Heart left ventricle (tissue), 16 donors: Measurements from ENCODE around the gene C2CD4A. TPM values are rescaled to one million over a fixed set of nuclear protein-coding genes. Genes with fewer than 3 reads are reported as not detected.
A peak's percentile ranks its signal among the peaks of the same experiment; 100 is the strongest.

Experiments used
- ATAC-seq, 4 donors: fragments of 200-7000 bp; cut with Tn5 transposase; one replicate each; pipeline ENCODE4 v1.9.1; 2020 to 2022; ENCODE audit warnings: moderate library complexity in 4 of 4, mild to moderate bottlenecking in 3 of 4, moderate number of reproducible peaks in 1 of 4
- DNase-seq, 5 donors: peaks; one replicate each; pipeline ENCODE4 v3.0.0-alpha.2; 2020
- H3K27ac ChIP-seq, 12 donors: fragments of 200-600 bp; sonication (generic) in 4 of 12; one replicate each; pipeline versions ENCODE4 v1.5.0 to v1.8.0; 2016 to 2022; ENCODE audit warnings: mild to moderate bottlenecking in 2 of 12
- H3K27me3 ChIP-seq, 9 donors: fragments of 200-600 bp; sonication (generic) in 2 of 9; one replicate each; pipeline versions ENCODE4 v1.5.1 to v1.8.0; 2016 to 2022; ENCODE audit warnings: mild to moderate bottlenecking in 3 of 9
- H3K36me3 ChIP-seq, 9 donors: fragments of 200-600 bp; sonication (generic) in 2 of 9; one replicate each; pipeline versions ENCODE4 v1.5.0 to v1.8.0; 2018 to 2022; ENCODE audit warnings: mild to moderate bottlenecking in 2 of 9
- H3K4me1 ChIP-seq, 12 donors: fragments of 200-600 bp; sonication (generic) in 4 of 12; one replicate each; pipeline versions ENCODE4 v1.5.0 to v1.8.0; 2016 to 2022; ENCODE audit warnings: mild to moderate bottlenecking in 3 of 12
- H3K4me3 ChIP-seq, 12 donors: fragments of 200-600 bp; sonication (generic) in 4 of 12; one replicate each; pipeline versions ENCODE4 v1.5.0 to v1.8.0; 2017 to 2022; ENCODE audit warnings: mild to moderate bottlenecking in 9 of 12, moderate library complexity in 4 of 12
- H3K9me3 ChIP-seq, 12 donors: fragments of 200-600 bp; sonication (generic) in 4 of 12; one replicate each; pipeline versions ENCODE4 v1.5.0 to v1.8.0; 2016 to 2022; ENCODE audit warnings: mild to moderate bottlenecking in 1 of 12
- POLR2A ChIP-seq, 2 donors: fragments of 450-650 bp; IDR thresholded peaks; one replicate each; pipeline ENCODE4 v1.6.1; 2017; ENCODE audit warnings: antibody characterized with exemption in 2 of 2, mild to moderate bottlenecking in 2 of 2, moderate library complexity in 2 of 2
- WGBS, 4 donors: extraction: QIAGEN DNeasy Blood & Tissue Kit in 2 of 4; methylation state at CpG; one replicate each; pipeline versions ENCODE4 v1.1.5 to v1.1.7; 2013 to 2018; 5-methylcytosine and 5-hydroxymethylcytosine counted together
- intact Hi-C, 10 donors: fragments of 100-400 bp; cut with DNase I; formaldehyde crosslinking; loops; one replicate each; pipeline versions ENCODE4 v1.11.1 to v1.14.2; 2022
- polyA plus RNA-seq, 2 donors: library from polyadenylated mRNA; stranded (reverse); fragments of 200-250 nt; gene quantifications; one replicate each; pipeline ENCODE4 v1.2.3, GENCODE V29; 2013
- total RNA-seq, 9 donors: library from RNA; depleted of rRNA in 2 of 9; stranded (reverse); fragments of >200 nt in 2 of 9; fragmentation: NEBNext Ultra II Directional in 3 of 9; extraction: Animal tissue kit (Norgen Biotek cat#: 25700) in 3 of 9; gene quantifications; one replicate each; pipeline versions ENCODE4 v1.1.0 to v1.2.4, GENCODE V29; 2016 to 2023
- TF ChIP-seq, protein P1 (sequence below), 12 donors: fragments of 200-600 bp; sonication (generic) in 4 of 12; IDR thresholded peaks; one replicate each; pipeline versions ENCODE4 v1.5.0 to v1.8.0; 2018 to 2022; ENCODE audit warnings: antibody characterized with exemption in 12 of 12, mild to moderate bottlenecking in 5 of 12
- donor health status: ischemic (EF 13 %, LVEDD 7.1; RV severe dilation, severe dysfunction).
- donor health status: healthy with polysubstance abuse.
- donor health status: DM: no; HTN: yes; CAD: no.
- donor health status: DM: no; HTN: no; CAD: no.
- donor health status: ischemic (EF 25% LVEDD 6.9; RV normal size, moderate dysfunction).
- donor health status: ischemic (EF 25% LVEDD 5.7; RV mildly dilated, moderate dysfunction).
- donor health status: healthy.
- donor health status: DM: yes; HTN: yes; CAD: no.
- donor health status: ischemic (EF 35%, LVEDD 5.7; RV mildly dilated, moderate dysfunction).
- donor health status: nonischemic (EF 11% LVEDD 7.7; RV severe dilation, severe dysfunction).
- donor health status: DM: yes; HTN: yes; CAD: no.
- donor health status: PGD.
- donor health status: ischemic (EF 29% LVEDD 5.4; RV normal size, mild dysfunction).
- donor health status: nonischemic (EF 23%, LVEDD 6.1; RV moderate dilation, normal function).

Gene C2CD4A
- total and polyA plus RNA-seq, 11 donors, result 0.04 TPM; not detected in 10

DNA sequence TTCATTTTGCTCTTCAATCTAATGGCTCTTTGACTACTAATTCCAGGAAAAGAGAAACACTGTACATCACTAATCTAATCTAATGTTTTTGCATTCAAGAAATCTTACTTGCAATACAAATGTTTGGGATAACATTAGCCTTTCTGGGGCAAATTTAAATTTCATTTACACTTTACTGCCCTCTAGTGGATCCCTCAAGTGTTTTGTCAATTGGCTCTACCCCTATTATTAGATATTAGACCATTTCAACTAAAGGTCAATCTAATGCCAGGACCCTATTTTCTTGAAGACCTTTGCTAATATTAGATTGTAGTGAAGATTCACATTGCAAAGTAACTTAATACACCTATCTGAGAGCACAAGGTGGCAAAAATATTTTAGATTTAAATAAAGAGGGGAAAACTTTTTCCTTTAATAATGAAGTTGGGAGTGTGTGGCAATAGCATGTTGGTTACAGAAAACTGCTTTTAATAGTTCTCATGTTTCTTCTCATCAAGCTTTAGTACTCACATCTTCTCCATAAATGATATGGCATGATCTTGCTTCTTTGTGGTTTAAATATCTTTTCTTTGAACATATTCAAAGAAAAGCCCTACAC, 5.0 kb downstream of the C2CD4A start:
- DNase-seq (no peak), ATAC-seq (no peak)
- no peaks in the 10 kb centered on the region for H3K9me3 ChIP-seq
- no peak for TF ChIP-seq POLR2A (IDR thresholded peaks at IDR 0.05)
- TF ChIP-seq, protein P1, sequence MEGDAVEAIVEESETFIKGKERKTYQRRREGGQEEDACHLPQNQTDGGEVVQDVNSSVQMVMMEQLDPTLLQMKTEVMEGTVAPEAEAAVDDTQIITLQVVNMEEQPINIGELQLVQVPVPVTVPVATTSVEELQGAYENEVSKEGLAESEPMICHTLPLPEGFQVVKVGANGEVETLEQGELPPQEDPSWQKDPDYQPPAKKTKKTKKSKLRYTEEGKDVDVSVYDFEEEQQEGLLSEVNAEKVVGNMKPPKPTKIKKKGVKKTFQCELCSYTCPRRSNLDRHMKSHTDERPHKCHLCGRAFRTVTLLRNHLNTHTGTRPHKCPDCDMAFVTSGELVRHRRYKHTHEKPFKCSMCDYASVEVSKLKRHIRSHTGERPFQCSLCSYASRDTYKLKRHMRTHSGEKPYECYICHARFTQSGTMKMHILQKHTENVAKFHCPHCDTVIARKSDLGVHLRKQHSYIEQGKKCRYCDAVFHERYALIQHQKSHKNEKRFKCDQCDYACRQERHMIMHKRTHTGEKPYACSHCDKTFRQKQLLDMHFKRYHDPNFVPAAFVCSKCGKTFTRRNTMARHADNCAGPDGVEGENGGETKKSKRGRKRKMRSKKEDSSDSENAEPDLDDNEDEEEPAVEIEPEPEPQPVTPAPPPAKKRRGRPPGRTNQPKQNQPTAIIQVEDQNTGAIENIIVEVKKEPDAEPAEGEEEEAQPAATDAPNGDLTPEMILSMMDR (IDR thresholded peaks at IDR 0.05), result peak; percentile 59 to 79 (median 72)
- H3K36me3 ChIP-seq, result no peaks in the 10 kb centered on the region
- peaks cover 0 to 9% (median 0%) of the 10 kb centered on the region in 9 donors for H3K27me3 ChIP-seq
- intact Hi-C loops, result loop anchor here (2.0 to 10.0 kb wide), 10 partner anchors 95 to 235 kb away; no protein-coding TSS in a partner anchor
- H3K4me1 ChIP-seq, result peaks cover 0 to 20% (median 7%) of the 10 kb centered on the region in 12 donors
- H3K4me3 ChIP-seq, result no peak overlapping the region
- no peak overlapping the region for H3K27ac ChIP-seq

GRCh38 chr15:62075595-62076277, 9.0 kb downstream of the C2CD4A start:
- ATAC-seq (peak in 1 of 4 donors; percentile 33), DNase-seq (no peak)
- TF ChIP-seq, protein P1 (IDR thresholded peaks at IDR 0.05), result no peak
- intact Hi-C loops, result loop anchor here in 5 of 10 donors (10.0 kb wide), 3 partner anchors 179 to 229 kb away; no protein-coding TSS in a partner anchor
- H3K27me3 ChIP-seq, result peaks cover 0 to 5% (median 0%) of the 10 kb centered on the region in 9 donors
- H3K4me3 ChIP-seq, result no peak overlapping the region
- no peaks in the 10 kb centered on the region for H3K9me3 ChIP-seq
- H3K4me1 ChIP-seq, result no peaks in the 10 kb centered on the region
- H3K36me3 ChIP-seq, result no peaks in the 10 kb centered on the region
- 69 to 87% (median 86%) methylated on average over 9 of the region's 9 CpGs for WGBS, 4 donors
- H3K27ac ChIP-seq, result no peak overlapping the region

DNA sequence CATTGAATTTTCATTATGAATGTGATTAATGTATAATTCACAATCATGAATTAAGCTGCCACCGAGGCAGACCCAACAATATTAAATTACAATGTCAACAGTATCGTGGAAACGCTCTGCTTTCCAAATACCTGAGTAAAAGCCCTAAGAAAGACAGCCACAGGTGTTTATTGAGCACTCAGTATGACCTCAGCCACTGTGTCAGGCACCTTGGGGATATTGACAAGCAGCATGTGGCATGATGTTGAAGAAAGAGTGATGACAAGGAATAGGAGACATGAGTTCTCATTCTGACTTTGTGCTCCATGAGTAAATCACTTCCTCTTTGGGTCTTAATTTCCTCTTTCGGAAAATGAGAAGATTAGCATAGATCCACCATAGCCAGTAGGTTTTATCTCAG, 12.8 kb downstream of the C2CD4A start:
- WGBS, 4 donors, result 88 to 91% (median 89%) methylated on average over 4 of the region's 4 CpGs
- no peak for ATAC-seq

More for the DNA sequence above, 12.8 kb downstream of the C2CD4A start:
- Histone ChIP-seq H3K4me3 (no peak overlapping the region), H3K36me3 (no peaks in the 10 kb centered on the region), H3K27ac (no peak overlapping the region), H3K9me3 (no peaks in the 10 kb centered on the region), H3K27me3 (peaks cover 0 to 5% (median 0%) of the 10 kb centered on the region in 9 donors), H3K4me1 (no peaks in the 10 kb centered on the region)
- no peak for DNase-seq
- intact Hi-C loops, result loop anchor here in 5 of 10 donors (10.0 kb wide), 3 partner anchors 175 to 225 kb away; no protein-coding TSS in a partner anchor
- TF ChIP-seq, protein P1 (IDR thresholded peaks at IDR 0.05), result no peak
- TF ChIP-seq POLR2A (IDR thresholded peaks at IDR 0.05), result no peak
